Nephron (organoid): Measurements from ENCODE around the gene PRRC2A.
A peak's percentile ranks its signal among the peaks of the same experiment; 100 is the strongest.

Experiments
- H3K27ac Mint-ChIP-seq, 3 experiments: 2 replicates each; pipeline ENCODE4 v1.8.0; 2020; ENCODE audit warnings: mixed read lengths in 3 of 3, mild to moderate bottlenecking in 2 of 3, moderate library complexity in 1 of 3
- H3K27me3 Mint-ChIP-seq: 2 replicates; pipeline ENCODE4 v1.8.0; 2021; ENCODE audit warnings: low read depth, mild to moderate bottlenecking, moderate library complexity, mixed read lengths
- H3K36me3 Mint-ChIP-seq: 2 replicates; pipeline ENCODE4 v1.8.0; 2020; ENCODE audit warnings: low read depth, mixed read lengths
- H3K4me1 Mint-ChIP-seq: 2 replicates; pipeline ENCODE4 v1.8.0; 2020; ENCODE audit warnings: mixed read lengths
- H3K4me3 Mint-ChIP-seq, 3 experiments: 2 replicates each; pipeline ENCODE4 v1.8.0; 2020; ENCODE audit warnings: mild to moderate bottlenecking in 3 of 3, mixed read lengths in 3 of 3, moderate library complexity in 2 of 3
- H3K9me3 Mint-ChIP-seq: 2 replicates; pipeline ENCODE4 v1.8.0; 2020; ENCODE audit warnings: mixed read lengths
- CTCF ChIP-seq, 3 experiments: fragments of 200-600 bp; sonication (generic); IDR thresholded peaks; one replicate each; pipeline ENCODE4 v1.5.0; 2021; ENCODE audit warnings: antibody characterized with exemption in 3 of 3; ENCODE audit not compliant: unreplicated experiment in 3 of 3

Gene PRRC2A

GRCh38 chr6:31636698-31637596 is 16.4 kb downstream of the PRRC2A start:
- TF ChIP-seq CTCF (IDR thresholded peaks at IDR 0.05; ENCODE audit: unreplicated experiment in 3 of 3): no peak
- Mint-ChIP-seq H3K27ac (peak overlapping the region in 2 of 3 experiments; percentile 31 to 52), H3K36me3 (peaks cover 78% of the 10 kb centered on the region), H3K27me3 (no peaks in the 10 kb centered on the region), H3K4me3 (no peak overlapping the region), H3K9me3 (no peaks in the 10 kb centered on the region), H3K4me1 (no peaks in the 10 kb centered on the region)

- Mint-ChIP-seq H3K27me3 (no peaks in the 10 kb centered on the region), H3K4me3 (no peak overlapping the region), H3K4me1 (no peaks in the 10 kb centered on the region)
Measured at GRCh38 chr6:31639043-31639442, 18.5 kb downstream of the PRRC2A start.

GRCh38 chr6:31639449-31639861 is 18.9 kb downstream of the PRRC2A start:
- Mint-ChIP-seq H3K9me3 (no peaks in the 10 kb centered on the region), H3K4me1 (no peaks in the 10 kb centered on the region), H3K27ac (peak overlapping the region in 1 of 3 experiments; percentile 35), H3K4me3 (no peak overlapping the region), H3K27me3 (no peaks in the 10 kb centered on the region), H3K36me3 (peaks cover 72% of the 10 kb centered on the region)
- TF ChIP-seq CTCF (IDR thresholded peaks at IDR 0.05; ENCODE audit: unreplicated experiment in 3 of 3): no peak

More at GRCh38 chr6:31639043-31639442, 18.5 kb downstream of the PRRC2A start:
- Mint-ChIP-seq H3K27ac (peak overlapping the region in 2 of 3 experiments; percentile 20 to 54), H3K36me3 (peaks cover 76% of the 10 kb centered on the region), H3K9me3 (no peaks in the 10 kb centered on the region)
- TF ChIP-seq CTCF (IDR thresholded peaks at IDR 0.05; ENCODE audit: unreplicated experiment in 3 of 3): no peak

GRCh38 chr6:31640612-31641011 is 20.1 kb downstream of the PRRC2A start:
- H3K4me3 Mint-ChIP-seq: no peak overlapping the region
- no peak for TF ChIP-seq CTCF (IDR thresholded peaks at IDR 0.05; ENCODE audit: unreplicated experiment in 3 of 3)
- H3K4me1 Mint-ChIP-seq: no peaks in the 10 kb centered on the region
- H3K27me3 Mint-ChIP-seq: no peaks in the 10 kb centered on the region
- peaks cover 73% of the 10 kb centered on the region for H3K36me3 Mint-ChIP-seq
- H3K9me3 Mint-ChIP-seq: no peaks in the 10 kb centered on the region
- no peak overlapping the region for H3K27ac Mint-ChIP-seq

GRCh38 chr6:31641370-31641769 is 20.9 kb downstream of the PRRC2A start:
- H3K27ac Mint-ChIP-seq: no peak overlapping the region
- no peak overlapping the region for H3K4me3 Mint-ChIP-seq
- H3K9me3 Mint-ChIP-seq: no peaks in the 10 kb centered on the region
- no peaks in the 10 kb centered on the region for H3K27me3 Mint-ChIP-seq
- peaks cover 71% of the 10 kb centered on the region for H3K36me3 Mint-ChIP-seq
- no peak for TF ChIP-seq CTCF (IDR thresholded peaks at IDR 0.05; ENCODE audit: unreplicated experiment in 3 of 3)
- no peaks in the 10 kb centered on the region for H3K4me1 Mint-ChIP-seq
